MCF 10A (cell line): ENCODE results near the gene ATXN10. TPM values are rescaled to one million over a fixed set of nuclear protein-coding genes. Genes with fewer than 3 reads are reported as not detected.
A peak's percentile ranks its signal among the peaks of the same experiment; 100 is the strongest.
"Not testable (repeated sequence)": the region's sequence is repeated elsewhere in the genome, so short reads cannot be mapped to it uniquely, and the experiment has no call there.

ENCODE experiments used
- BruUV-seq: library from RNA; stranded (reverse); fragments of 400-500 nt; replicated peaks from 2 replicates; lab custom pipeline; 2021; lab: Mats Ljungman, UMichigan
- CTCF ChIA-PET: fragments of 300-600 bp; sonication (Branson Sonifier 250); formaldehyde crosslinking; extraction: SDS; loops from one replicate; lab custom pipeline; 2021; ENCODE audit warnings: antibody characterized with exemption, inconsistent platforms; lab: Yijun Ruan, JAX
- POLR2A ChIA-PET: fragments of 300-600, 350-650 bp; sonication (Branson Sonifier 250); formaldehyde crosslinking; extraction: SDS; loops from one replicate; lab custom pipeline; 2020; ENCODE audit warnings: antibody characterized with exemption, inconsistent platforms; lab: Yijun Ruan, JAX
- DNase-seq: peaks from one replicate; pipeline ENCODE4 v3.0.0-alpha.2; 2018; ENCODE audit not compliant: unreplicated experiment
- H3K27ac Mint-ChIP-seq: one replicate; pipeline ENCODE4 v1.8.0; 2022; ENCODE audit warnings: mild to moderate bottlenecking, low read depth, mixed read lengths; ENCODE audit not compliant: unreplicated experiment
- H3K27me3 Mint-ChIP-seq: one replicate; pipeline ENCODE4 v1.8.0; 2022; ENCODE audit warnings: mixed read lengths; ENCODE audit not compliant: insufficient read depth, unreplicated experiment
- H3K36me3 Mint-ChIP-seq: one replicate; pipeline ENCODE4 v1.8.0; 2022; ENCODE audit warnings: mild to moderate bottlenecking, moderate library complexity, mixed read lengths; ENCODE audit not compliant: insufficient read depth, unreplicated experiment
- H3K4me1 Mint-ChIP-seq: one replicate; pipeline ENCODE4 v1.8.0; 2022; ENCODE audit warnings: mixed read lengths; ENCODE audit not compliant: insufficient read depth, unreplicated experiment
- H3K4me3 Mint-ChIP-seq: one replicate; pipeline ENCODE4 v1.8.0; 2022; ENCODE audit warnings: mild to moderate bottlenecking, moderate library complexity, mixed read lengths; ENCODE audit not compliant: unreplicated experiment
- H3K9me3 Mint-ChIP-seq: one replicate; pipeline ENCODE4 v1.8.0; 2022; ENCODE audit warnings: mixed read lengths; ENCODE audit not compliant: unreplicated experiment
- intact Hi-C: fragments of 100-400 bp; cut with micrococcal nuclease; formaldehyde crosslinking; loops from 2 replicates; pipeline ENCODE4 v1.14.1; 2022
- total RNA-seq: library from RNA; stranded (reverse); gene quantifications from 2 replicates; pipeline ENCODE4 v1.2.3, GENCODE V29; 2022
- TF ChIP-seq, protein P1 (sequence below): fragments of 200-600 bp; IDR thresholded peaks from one replicate; pipeline ENCODE4 v1.8.0; 2022; ENCODE audit warnings: antibody characterized with exemption, mild to moderate bottlenecking; ENCODE audit not compliant: unreplicated experiment

ATXN10 gene
- total RNA-seq, 1 experiment from 2014 or later: 193 TPM

DNA sequence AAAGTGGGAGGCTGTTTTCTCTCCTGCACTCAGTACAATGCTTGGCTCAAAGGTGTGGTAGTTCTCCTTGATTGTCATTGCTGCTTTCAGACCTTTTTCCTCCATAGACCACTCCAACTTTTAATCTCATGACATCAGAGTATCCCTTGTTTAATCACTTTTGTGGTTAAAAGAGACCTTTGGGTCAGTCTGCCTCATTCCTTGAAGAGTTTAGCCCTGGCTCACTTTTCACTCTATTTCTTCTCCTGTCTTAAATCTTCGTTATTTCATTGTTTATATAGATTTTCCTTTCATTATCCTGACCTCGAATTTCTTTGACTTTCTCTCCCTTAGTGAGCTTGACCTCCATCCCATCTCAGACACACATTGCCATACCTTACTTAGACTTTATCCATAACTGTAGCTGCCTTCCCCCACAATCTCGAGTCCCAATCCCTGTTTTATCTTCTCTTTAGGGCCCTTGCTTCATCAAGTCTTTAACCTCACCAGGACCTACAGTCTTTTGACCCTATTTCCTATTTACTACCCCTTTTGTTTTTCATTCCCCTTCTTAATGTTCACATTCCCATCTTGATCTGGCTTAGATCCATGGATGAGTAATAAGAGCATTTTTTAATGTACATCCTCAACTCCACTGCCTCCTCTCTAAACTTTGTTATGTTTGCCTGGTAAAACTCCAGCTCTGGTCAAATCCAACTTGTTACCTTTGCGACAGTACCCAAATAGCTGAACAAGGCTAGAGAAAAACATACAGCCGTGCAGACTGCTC lies 9.5 kb downstream of the ATXN10 start:
- Mint-ChIP-seq H3K27me3 (no peaks in the 10 kb centered on the region), H3K4me3 (no peak overlapping the region), H3K36me3 (peaks cover 10% of the 10 kb centered on the region), H3K4me1 (peaks cover 20% of the 10 kb centered on the region), H3K9me3 (no peaks in the 10 kb centered on the region), H3K27ac (no peak overlapping the region)
- peak; percentile 48 for DNase-seq
- ChIA-PET CTCF (interaction anchor here (0.6 to 2.1 kb wide), 3 partner anchors 19 to 436 kb away, joined by 3 to 5 read pairs (median 3); no protein-coding TSS in a partner anchor), POLR2A (interaction anchor here (0.5 to 0.7 kb wide), 2 partner anchors 9 to 13 kb away, joined by 3 to 4 read pairs; no protein-coding TSS in a partner anchor)
- no TSS peak for BruUV-seq
- intact Hi-C loops: no loop called here
- TF ChIP-seq, protein P1, sequence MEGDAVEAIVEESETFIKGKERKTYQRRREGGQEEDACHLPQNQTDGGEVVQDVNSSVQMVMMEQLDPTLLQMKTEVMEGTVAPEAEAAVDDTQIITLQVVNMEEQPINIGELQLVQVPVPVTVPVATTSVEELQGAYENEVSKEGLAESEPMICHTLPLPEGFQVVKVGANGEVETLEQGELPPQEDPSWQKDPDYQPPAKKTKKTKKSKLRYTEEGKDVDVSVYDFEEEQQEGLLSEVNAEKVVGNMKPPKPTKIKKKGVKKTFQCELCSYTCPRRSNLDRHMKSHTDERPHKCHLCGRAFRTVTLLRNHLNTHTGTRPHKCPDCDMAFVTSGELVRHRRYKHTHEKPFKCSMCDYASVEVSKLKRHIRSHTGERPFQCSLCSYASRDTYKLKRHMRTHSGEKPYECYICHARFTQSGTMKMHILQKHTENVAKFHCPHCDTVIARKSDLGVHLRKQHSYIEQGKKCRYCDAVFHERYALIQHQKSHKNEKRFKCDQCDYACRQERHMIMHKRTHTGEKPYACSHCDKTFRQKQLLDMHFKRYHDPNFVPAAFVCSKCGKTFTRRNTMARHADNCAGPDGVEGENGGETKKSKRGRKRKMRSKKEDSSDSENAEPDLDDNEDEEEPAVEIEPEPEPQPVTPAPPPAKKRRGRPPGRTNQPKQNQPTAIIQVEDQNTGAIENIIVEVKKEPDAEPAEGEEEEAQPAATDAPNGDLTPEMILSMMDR: no peak

DNA sequence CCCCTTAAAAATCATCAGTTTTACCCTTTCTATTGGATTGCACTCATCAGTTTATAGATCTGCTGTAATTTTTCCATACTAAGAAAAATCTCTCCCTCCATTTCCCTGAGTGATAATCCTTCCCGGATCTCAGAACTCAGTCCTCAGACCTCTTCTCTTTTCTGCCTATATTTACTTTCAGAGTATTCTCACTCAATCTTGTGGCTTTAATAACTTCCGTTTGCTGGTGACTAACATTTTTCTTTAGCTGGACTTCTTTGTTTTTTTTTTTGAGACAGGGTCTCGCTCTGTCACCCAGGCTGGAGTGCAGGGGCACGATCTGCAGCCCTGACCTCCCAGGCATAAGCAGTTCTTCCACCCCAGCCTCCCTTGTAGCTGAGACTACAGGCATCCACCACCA lies 10.4 kb downstream of the ATXN10 start:
- no peaks in the 10 kb centered on the region for H3K27me3 Mint-ChIP-seq
- intact Hi-C loops: no loop called here
- POLR2A ChIA-PET: no interaction called here
- DNase-seq: no peak
- peaks cover 26% of the 10 kb centered on the region for H3K4me1 Mint-ChIP-seq
- no TSS peak for BruUV-seq
- no peaks in the 10 kb centered on the region for H3K9me3 Mint-ChIP-seq
- TF ChIP-seq, protein P1: no peak
- H3K36me3 Mint-ChIP-seq: peaks cover 4% of the 10 kb centered on the region
- H3K27ac Mint-ChIP-seq: no peak overlapping the region
- CTCF ChIA-PET: interaction anchor here (0.7 to 2.1 kb wide), 2 partner anchors 20 to 104 kb away, joined by 3 to 5 read pairs; no protein-coding TSS in a partner anchor
- H3K4me3 Mint-ChIP-seq: no peak overlapping the region

GRCh38 chr22:45682773-45683172 lies 11.1 kb downstream of the ATXN10 start:
- CTCF ChIA-PET: interaction anchor here (2.1 kb wide), 1 partner anchor 105 kb away, joined by 5 read pairs; no protein-coding TSS in a partner anchor
- DNase-seq, H3K9me3 Mint-ChIP-seq, BruUV-seq, H3K27ac Mint-ChIP-seq, H3K4me3 Mint-ChIP-seq, H3K27me3 Mint-ChIP-seq, intact Hi-C loops, POLR2A ChIA-PET, H3K36me3 Mint-ChIP-seq: not testable (repeated sequence)
- H3K4me1 Mint-ChIP-seq: peaks cover 28% of the 10 kb centered on the region

- POLR2A ChIA-PET: no interaction called here
- H3K4me1 Mint-ChIP-seq: peaks cover 27% of the 10 kb centered on the region
- no peak overlapping the region for H3K4me3 Mint-ChIP-seq
- no peaks in the 10 kb centered on the region for H3K9me3 Mint-ChIP-seq
- TF ChIP-seq, protein P1: no peak
- DNase-seq: no peak
- BruUV-seq: no TSS peak
- peaks cover 7% of the 10 kb centered on the region for H3K36me3 Mint-ChIP-seq
- CTCF ChIA-PET: interaction anchor here (0.6 kb wide), 1 partner anchor 8 kb away, joined by 5 read pairs; no protein-coding TSS in a partner anchor
- intact Hi-C loops: no loop called here
- H3K27ac Mint-ChIP-seq: no peak overlapping the region
- H3K27me3 Mint-ChIP-seq: no peaks in the 10 kb centered on the region
Observed at GRCh38 chr22:45683248-45683647, 11.6 kb downstream of the ATXN10 start.
